HG03439 (cell line): ENCODE results near the gene TMPRSS2.

Experiments used
- ATAC-seq: cut with Tn5 transposase; IDR thresholded peaks from one replicate; pipeline ENCODE4 v1.9.1; 2021; ENCODE audit warnings: mild to moderate bottlenecking, moderate library complexity; ENCODE audit not compliant: unreplicated experiment

TMPRSS2 gene

DNA sequence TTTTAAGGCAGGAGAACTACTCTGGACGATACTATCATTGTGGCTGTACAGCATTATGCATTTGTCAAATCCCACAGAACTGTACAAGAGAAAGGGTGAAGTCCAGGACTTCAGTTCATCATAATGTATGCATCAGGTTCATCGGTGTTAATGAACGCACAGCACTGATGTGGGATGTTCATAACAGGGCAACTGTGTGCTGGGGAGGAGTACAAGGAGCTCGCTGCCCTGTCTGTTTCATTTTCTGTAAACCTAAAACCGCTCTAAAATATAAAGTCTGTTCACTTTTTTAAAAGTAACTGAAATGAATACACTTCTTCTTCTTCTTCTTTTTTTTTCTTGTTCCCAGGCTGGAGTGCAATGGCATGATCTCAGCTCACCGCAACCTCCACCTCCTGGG lies 25.0 kb downstream of the TMPRSS2 start:
- no peak for ATAC-seq

DNA sequence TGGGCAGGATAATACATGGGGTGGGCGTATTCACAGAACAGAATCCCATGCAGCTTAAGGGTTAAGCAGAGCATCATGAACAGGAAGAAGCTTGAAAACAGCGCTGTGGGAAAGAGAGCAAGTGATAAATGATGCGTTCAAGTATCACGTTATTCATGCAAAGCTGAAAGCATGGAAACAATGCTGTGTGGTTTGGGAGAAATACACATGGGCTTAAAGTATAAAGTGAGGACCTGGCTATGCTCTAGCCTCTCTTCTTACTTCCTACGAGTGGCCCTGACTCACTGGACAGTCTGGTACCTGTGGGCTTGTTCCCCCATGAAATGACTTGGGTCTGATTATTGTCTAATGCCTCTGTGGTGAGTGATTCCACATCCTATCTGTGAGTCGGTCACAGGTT lies 25.7 kb downstream of the TMPRSS2 start:
- no peak for ATAC-seq

- ATAC-seq, result no peak
Measured at GRCh38 chr21:41481191-41481590, 26.8 kb downstream of the TMPRSS2 start.

GRCh38 chr21:41480086-41480690 lies 27.8 kb downstream of the TMPRSS2 start:
- ATAC-seq, result no peak

- no peak for ATAC-seq
Measured at GRCh38 chr21:41479686-41480085, 28.3 kb downstream of the TMPRSS2 start.

GRCh38 chr21:41478319-41479177 lies 29.4 kb downstream of the TMPRSS2 start:
- no peak for ATAC-seq

DNA sequence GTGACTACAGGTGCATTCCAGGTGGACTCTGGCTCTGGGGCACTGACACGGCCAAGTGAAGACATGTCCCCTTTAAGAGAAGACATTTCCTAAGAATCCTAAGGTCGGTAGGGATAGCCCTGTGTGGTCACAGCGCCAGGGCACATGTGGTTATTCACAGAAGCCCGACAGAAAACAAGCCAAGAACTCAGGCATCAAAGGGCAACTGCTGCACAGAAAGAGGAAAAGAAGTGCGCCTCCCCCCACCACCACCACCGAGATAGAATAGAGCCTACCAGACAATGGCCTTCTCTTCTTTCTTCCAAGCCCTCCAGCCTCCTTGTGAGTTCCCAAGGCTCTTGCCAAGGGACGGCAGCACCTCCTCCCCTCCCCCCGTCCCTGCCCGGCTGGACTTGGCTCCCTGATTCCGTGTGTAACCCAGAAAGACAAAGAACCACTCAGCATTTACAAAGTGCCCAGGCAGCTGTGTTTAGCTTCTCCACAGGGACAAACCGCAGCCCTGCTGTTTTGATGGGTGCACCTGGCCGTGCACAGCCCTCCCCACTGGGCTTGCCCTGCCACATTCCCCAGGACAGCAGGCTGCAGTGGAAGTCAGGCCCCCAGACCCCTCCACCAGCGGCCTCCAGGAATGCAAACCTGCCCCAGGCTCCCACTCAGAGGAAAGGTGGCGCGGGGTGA lies 30.2 kb downstream of the TMPRSS2 start:
- ATAC-seq, result no peak

GRCh38 chr21:41475714-41476420 lies 32.1 kb downstream of the TMPRSS2 start:
- ATAC-seq, result no peak

- no peak for ATAC-seq
Measured at GRCh38 chr21:41472753-41473548, 35.0 kb downstream of the TMPRSS2 start.

- ATAC-seq, result no peak
Measured at GRCh38 chr21:41470054-41470453, 37.9 kb downstream of the TMPRSS2 start.

DNA sequence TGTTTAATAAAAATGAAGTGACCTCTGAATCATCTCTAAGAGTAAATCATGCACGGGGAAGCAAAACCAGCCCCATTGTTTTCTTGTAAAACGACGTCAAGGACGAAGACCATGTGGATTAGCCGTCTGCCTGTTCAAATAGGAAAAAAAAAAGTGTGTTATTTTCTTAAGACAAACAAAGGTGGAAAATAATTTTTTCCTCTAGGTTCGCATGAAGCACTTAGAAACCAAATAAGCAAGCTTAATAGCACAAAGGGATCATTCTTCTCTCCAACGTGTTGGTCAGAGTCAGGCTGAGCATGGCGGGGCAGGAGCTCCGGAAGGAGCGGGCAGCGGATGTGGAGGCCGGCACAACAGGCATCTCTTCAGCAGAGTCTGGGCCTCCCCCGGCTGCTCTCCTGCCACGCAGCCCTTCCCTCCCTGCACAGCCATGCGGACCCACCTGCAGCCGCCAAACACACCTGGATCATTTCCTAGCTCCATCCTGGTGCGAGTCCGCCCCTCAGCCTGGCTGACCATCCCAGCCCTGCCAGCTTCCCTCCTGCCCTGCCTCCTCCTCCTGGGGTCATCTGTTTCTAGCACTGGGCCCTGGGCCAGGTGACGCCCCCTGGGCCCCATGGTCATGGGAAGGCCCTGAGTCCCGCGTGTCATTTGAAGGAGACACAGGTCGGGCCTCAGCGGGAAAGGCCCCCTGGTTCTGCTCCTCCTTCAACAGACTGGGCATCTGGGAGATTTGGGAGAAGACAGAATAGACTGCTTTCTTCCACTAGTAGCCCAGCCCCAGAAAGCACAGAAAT lies 41.7 kb downstream of the TMPRSS2 start:
- no peak for ATAC-seq

DNA sequence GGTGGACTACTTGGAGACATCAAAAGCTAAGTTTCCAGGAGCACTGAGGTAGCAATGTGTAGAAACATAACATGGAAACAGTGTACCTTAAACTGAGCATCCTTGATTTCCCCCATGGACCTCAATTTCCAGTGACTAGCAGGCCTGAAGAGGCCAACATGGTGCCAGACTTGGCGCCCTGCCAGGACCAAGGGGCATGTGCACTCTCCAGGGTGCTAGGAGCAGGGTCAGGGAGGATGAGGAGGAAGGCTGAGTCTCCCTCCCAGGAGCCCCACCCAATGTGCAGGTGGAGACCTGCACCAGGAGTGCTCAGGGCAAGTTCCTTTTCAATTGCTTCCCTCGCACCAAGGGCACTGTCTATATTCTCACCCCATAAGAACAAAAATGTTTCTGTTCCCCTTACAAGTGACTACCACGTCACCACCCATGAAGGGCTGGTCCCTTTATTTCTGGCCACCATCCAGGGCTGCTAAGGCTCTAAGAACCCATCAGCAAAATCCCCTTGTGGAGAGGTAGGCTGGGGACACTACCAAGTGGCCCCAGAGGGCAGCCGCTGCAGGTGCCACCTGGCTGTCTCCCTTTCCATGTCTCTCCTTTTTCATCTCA lies 42.7 kb downstream of the TMPRSS2 start:
- no peak for ATAC-seq

DNA sequence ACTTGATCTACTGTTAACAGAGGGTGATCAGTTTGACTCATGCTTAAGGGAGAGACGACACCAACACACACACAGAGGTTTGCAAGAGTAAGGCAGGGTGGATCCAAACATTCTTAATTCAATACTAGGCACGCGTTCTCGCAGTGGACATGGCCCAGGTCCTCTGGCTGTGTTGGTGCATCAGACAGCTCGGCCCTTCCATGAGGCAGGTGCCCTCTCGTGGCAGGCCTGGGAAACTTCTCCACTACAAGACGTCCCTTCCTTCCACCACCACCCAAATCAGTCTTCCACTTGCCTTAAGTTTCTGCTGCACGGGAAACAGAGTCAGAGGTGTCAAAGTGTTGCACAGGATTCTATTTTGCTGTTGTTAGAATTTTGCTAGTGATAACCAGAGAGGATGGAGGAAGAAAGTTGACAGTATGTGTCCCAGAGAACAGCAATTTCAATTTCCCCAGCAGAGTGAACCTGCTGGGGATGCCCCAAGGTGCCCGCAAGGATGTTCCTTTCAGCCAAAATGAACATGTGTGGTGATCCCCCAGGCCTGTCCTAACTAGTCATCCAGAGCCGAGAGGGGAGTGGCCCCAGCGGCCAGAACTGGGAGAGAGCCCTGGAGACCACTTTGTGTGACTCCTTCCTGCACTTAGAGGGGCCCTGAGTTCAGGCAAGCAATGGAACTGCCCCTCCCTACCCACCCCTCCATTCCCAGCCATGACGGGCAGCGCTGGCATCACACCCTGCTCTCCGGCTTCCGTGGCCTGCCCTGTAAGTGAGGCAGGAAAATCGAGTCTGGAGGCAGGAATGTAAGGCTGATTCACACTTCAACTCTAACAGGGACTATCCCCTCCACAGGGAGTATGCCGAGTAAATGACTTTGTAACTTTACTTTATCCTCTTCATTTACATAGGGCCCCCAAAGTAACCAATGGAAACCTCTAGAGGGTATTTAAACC lies 47.1 kb downstream of the TMPRSS2 start:
- no peak for ATAC-seq

- no peak for ATAC-seq
Measured at GRCh38 chr21:41459884-41460534, 47.9 kb downstream of the TMPRSS2 start.

DNA sequence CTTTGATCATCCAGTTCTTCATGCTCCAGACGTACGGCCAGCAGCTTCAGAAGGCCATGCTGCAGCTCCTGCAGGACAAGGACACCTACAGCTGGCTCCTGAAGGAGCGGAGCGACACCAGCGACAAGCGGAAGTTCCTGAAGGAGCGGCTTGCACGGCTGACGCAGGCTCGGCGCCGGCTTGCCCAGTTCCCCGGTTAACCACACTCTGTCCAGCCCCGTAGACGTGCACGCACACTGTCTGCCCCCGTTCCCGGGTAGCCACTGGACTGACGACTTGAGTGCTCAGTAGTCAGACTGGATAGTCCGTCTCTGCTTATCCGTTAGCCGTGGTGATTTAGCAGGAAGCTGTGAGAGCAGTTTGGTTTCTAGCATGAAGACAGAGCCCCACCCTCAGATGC lies 49.4 kb downstream of the TMPRSS2 start:
- no peak for ATAC-seq

GRCh38 chr21:41458121-41458520 lies 49.8 kb downstream of the TMPRSS2 start:
- no peak for ATAC-seq

- ATAC-seq, result no peak
Measured at GRCh38 chr21:41453761-41454160, 54.2 kb downstream of the TMPRSS2 start.

GRCh38 chr21:41453198-41453597 lies 54.8 kb downstream of the TMPRSS2 start:
- no peak for ATAC-seq
